MCF 10A (cell line): ENCODE data around the gene FRMD3. TPM values are rescaled to one million over a fixed set of nuclear protein-coding genes. Genes with fewer than 3 reads are reported as not detected.

Experiments used
- BruUV-seq: library from RNA; stranded (reverse); fragments of 400-500 nt; replicated peaks from 2 replicates; lab custom pipeline; 2021; lab: Mats Ljungman, UMichigan
- CTCF ChIA-PET: fragments of 300-600 bp; sonication (Branson Sonifier 250); formaldehyde crosslinking; extraction: SDS; loops from one replicate; lab custom pipeline; 2021; ENCODE audit warnings: antibody characterized with exemption, inconsistent platforms; lab: Yijun Ruan, JAX
- POLR2A ChIA-PET: fragments of 300-600, 350-650 bp; sonication (Branson Sonifier 250); formaldehyde crosslinking; extraction: SDS; loops from one replicate; lab custom pipeline; 2020; ENCODE audit warnings: antibody characterized with exemption, inconsistent platforms; lab: Yijun Ruan, JAX
- DNase-seq: peaks from one replicate; pipeline ENCODE4 v3.0.0-alpha.2; 2018; ENCODE audit not compliant: unreplicated experiment
- H3K27ac Mint-ChIP-seq: one replicate; pipeline ENCODE4 v1.8.0; 2022; ENCODE audit warnings: mild to moderate bottlenecking, low read depth, mixed read lengths; ENCODE audit not compliant: unreplicated experiment
- H3K27me3 Mint-ChIP-seq: one replicate; pipeline ENCODE4 v1.8.0; 2022; ENCODE audit warnings: mixed read lengths; ENCODE audit not compliant: insufficient read depth, unreplicated experiment
- H3K36me3 Mint-ChIP-seq: one replicate; pipeline ENCODE4 v1.8.0; 2022; ENCODE audit warnings: mild to moderate bottlenecking, moderate library complexity, mixed read lengths; ENCODE audit not compliant: insufficient read depth, unreplicated experiment
- H3K4me1 Mint-ChIP-seq: one replicate; pipeline ENCODE4 v1.8.0; 2022; ENCODE audit warnings: mixed read lengths; ENCODE audit not compliant: insufficient read depth, unreplicated experiment
- H3K4me3 Mint-ChIP-seq: one replicate; pipeline ENCODE4 v1.8.0; 2022; ENCODE audit warnings: mild to moderate bottlenecking, moderate library complexity, mixed read lengths; ENCODE audit not compliant: unreplicated experiment
- H3K9me3 Mint-ChIP-seq: one replicate; pipeline ENCODE4 v1.8.0; 2022; ENCODE audit warnings: mixed read lengths; ENCODE audit not compliant: unreplicated experiment
- intact Hi-C: fragments of 100-400 bp; cut with micrococcal nuclease; formaldehyde crosslinking; loops from 2 replicates; pipeline ENCODE4 v1.14.1; 2022
- total RNA-seq: library from RNA; stranded (reverse); gene quantifications from 2 replicates; pipeline ENCODE4 v1.2.3, GENCODE V29; 2022
- TF ChIP-seq, protein P1 (sequence below): fragments of 200-600 bp; IDR thresholded peaks from one replicate; pipeline ENCODE4 v1.8.0; 2022; ENCODE audit warnings: antibody characterized with exemption, mild to moderate bottlenecking; ENCODE audit not compliant: unreplicated experiment

FRMD3 gene
- total RNA-seq, 1 experiment from 2014 or later: 0.28 TPM

DNA sequence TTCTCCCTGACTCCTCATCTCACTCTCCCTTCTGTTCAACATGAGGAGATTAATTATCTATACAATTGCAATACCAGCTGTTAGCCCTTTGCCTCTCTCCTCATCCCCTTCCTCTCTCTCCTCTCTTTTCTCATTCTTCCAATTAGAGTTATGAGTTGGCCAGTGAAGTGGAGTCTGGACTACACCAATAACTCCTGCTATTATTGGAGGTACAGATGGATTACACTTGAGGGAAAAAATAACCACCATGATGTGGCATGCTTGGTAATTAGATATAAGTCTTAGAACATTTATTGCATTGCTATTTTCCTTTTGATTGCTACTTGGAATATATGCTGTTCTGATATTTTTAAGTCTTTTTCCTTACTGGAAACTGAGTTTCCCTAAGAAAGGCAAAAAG lies 159.2 kb downstream of the FRMD3 start:
- Mint-ChIP-seq H3K9me3 (no peaks in the 10 kb centered on the region), H3K27me3 (no peaks in the 10 kb centered on the region), H3K4me1 (no peaks in the 10 kb centered on the region), H3K4me3 (no peak overlapping the region), H3K27ac (no peak overlapping the region), H3K36me3 (no peaks in the 10 kb centered on the region)
- no peak for DNase-seq
- POLR2A ChIA-PET: no interaction called here
- CTCF ChIA-PET: interaction anchor here (1.3 kb wide), 1 partner anchor 45 kb away, joined by 3 read pairs; no protein-coding TSS in a partner anchor
- TF ChIP-seq, protein P1, sequence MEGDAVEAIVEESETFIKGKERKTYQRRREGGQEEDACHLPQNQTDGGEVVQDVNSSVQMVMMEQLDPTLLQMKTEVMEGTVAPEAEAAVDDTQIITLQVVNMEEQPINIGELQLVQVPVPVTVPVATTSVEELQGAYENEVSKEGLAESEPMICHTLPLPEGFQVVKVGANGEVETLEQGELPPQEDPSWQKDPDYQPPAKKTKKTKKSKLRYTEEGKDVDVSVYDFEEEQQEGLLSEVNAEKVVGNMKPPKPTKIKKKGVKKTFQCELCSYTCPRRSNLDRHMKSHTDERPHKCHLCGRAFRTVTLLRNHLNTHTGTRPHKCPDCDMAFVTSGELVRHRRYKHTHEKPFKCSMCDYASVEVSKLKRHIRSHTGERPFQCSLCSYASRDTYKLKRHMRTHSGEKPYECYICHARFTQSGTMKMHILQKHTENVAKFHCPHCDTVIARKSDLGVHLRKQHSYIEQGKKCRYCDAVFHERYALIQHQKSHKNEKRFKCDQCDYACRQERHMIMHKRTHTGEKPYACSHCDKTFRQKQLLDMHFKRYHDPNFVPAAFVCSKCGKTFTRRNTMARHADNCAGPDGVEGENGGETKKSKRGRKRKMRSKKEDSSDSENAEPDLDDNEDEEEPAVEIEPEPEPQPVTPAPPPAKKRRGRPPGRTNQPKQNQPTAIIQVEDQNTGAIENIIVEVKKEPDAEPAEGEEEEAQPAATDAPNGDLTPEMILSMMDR: no peak
- intact Hi-C loops: no loop called here
- no TSS peak for BruUV-seq

DNA sequence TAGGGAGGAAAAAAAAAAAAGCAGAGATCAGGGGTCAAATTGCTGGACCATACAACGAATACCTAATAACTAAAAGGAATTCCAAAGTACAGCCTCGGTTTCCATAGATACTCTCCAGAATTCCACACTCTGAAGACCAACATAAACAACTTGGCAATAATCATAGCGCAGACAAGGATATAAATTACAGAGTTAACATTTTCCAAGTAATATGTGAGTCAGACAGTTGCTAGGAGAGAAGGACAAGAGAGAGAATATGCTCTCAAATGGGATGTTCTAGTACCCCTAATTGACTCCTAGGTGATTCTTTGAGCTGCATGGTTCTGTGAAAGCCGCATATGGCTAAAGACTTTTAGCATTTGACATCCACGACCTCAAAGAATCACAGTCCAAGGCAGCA lies 165.2 kb downstream of the FRMD3 start:
- POLR2A ChIA-PET: no interaction called here
- CTCF ChIA-PET: interaction anchor here (0.7 kb wide), 1 partner anchor 12 kb away, joined by 3 read pairs; no protein-coding TSS in a partner anchor
- no TSS peak for BruUV-seq
- intact Hi-C loops: no loop called here
- Mint-ChIP-seq H3K9me3 (no peaks in the 10 kb centered on the region), H3K27ac (no peak overlapping the region), H3K4me1 (no peaks in the 10 kb centered on the region), H3K27me3 (no peaks in the 10 kb centered on the region), H3K4me3 (no peak overlapping the region), H3K36me3 (no peaks in the 10 kb centered on the region)
- no peak for DNase-seq
- TF ChIP-seq, protein P1: no peak

DNA sequence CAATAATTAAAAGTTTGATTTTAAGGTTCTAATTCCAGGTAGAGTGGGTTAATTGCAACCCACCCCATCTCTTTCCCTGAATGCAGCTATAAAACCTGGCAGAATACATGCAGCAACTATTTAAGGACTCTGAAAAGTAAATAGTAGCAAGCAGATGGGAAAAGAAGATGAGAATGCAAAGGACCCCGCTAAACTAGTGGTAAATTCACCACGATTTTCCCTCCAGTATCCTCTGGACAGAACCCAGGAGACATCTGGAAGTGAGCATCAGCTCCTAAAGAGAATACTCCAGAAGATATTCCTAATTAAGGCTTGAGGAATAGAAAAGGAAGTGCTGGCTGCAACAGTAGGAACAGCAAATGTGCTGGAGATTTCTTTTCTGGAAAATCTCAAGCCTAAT lies 170.9 kb downstream of the FRMD3 start:
- DNase-seq: no peak
- intact Hi-C loops: no loop called here
- Mint-ChIP-seq H3K9me3 (no peaks in the 10 kb centered on the region), H3K4me3 (no peak overlapping the region), H3K36me3 (no peaks in the 10 kb centered on the region), H3K4me1 (no peaks in the 10 kb centered on the region), H3K27me3 (no peaks in the 10 kb centered on the region), H3K27ac (no peak overlapping the region)
- CTCF ChIA-PET: no interaction called here
- POLR2A ChIA-PET: no interaction called here
- no TSS peak for BruUV-seq
- TF ChIP-seq, protein P1: no peak

DNA sequence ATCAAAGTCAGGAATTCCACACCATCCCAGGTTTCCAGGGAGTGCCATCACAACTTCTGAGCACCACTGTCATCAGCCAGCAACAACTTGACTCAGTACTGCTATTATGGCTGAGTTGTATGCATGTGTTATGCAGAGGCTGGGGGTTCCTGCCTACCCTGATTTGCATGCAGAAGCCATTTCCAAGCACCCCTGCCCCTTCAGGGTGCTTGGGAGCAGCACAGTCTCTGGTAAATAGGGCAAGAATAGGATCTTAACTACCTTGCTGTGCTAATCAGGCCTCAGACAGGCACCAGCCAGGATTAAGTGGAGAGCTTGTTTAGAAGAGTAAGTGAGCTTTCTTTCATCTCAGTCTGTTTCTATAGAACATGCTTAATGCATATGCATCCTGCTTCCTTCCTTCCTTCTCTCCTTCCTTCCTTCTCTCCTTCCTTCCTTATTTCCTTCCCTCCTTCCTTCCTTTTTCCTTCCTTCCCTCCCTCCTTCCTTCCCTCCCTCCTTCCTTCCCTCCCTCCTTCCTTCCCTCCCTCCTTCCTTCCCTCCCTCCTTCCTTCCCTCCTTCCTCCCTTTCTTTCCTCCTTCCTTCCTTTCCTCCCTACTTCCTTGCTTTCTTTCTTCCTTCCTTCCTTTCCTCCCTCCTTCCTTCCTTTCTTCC lies 175.7 kb downstream of the FRMD3 start:
- CTCF ChIA-PET: no interaction called here
- H3K27ac Mint-ChIP-seq: no peak overlapping the region

More for the DNA sequence above, 175.7 kb downstream of the FRMD3 start:
- no TSS peak for BruUV-seq
- DNase-seq: no peak
- POLR2A ChIA-PET: interaction anchor here (0.6 kb wide), 1 partner anchor 86 kb away, joined by 3 read pairs; no protein-coding TSS in a partner anchor
- H3K27me3 Mint-ChIP-seq: no peaks in the 10 kb centered on the region
- TF ChIP-seq, protein P1: no peak
- H3K4me3 Mint-ChIP-seq: no peak overlapping the region
- H3K36me3 Mint-ChIP-seq: no peaks in the 10 kb centered on the region
- H3K4me1 Mint-ChIP-seq: no peaks in the 10 kb centered on the region
- intact Hi-C loops: no loop called here
- H3K9me3 Mint-ChIP-seq: no peaks in the 10 kb centered on the region
